Body of pancreas (tissue), 4 donors: ENCODE data around the gene FLVCR1.
"Not testable (repeated sequence)": the region's sequence is repeated elsewhere in the genome, so short reads cannot be mapped to it uniquely, and the experiment has no call there.

Source experiments
- CTCF ChIP-seq, 7 experiments: fragments of 450-650 bp in 4 of 7; fragments of 200-600 bp in 3 of 7; sonication (generic) in 3 of 7; IDR thresholded peaks; one replicate each; pipeline ENCODE4 v1.5.1; 2016 to 2019; ENCODE audit warnings: antibody characterized with exemption in 7 of 7
- POLR2A ChIP-seq, 3 donors: fragments of 450-650 bp; IDR thresholded peaks; one replicate each; pipeline ENCODE4 v1.6.1; 2016; ENCODE audit warnings: antibody characterized with exemption in 3 of 3, mild to moderate bottlenecking in 2 of 3

- not testable (repeated sequence) for TF ChIP-seq POLR2A, CTCF (IDR thresholded peaks at IDR 0.05)
Observed at GRCh38 chr1:212910213-212910612, 52.1 kb downstream of the FLVCR1 start.
